Head of caudate nucleus (tissue), 42 donors: ENCODE measurements around the gene LSM12.
"Not testable (repeated sequence)": the region's sequence is repeated elsewhere in the genome, so short reads cannot be mapped to it uniquely, and the experiment has no call there.

Source experiments
- DNase-seq, 42 donors: peaks; one replicate each; pipeline versions ENCODE4 v3.0.0 to v3.0.0-alpha.2; 2020 to 2021; ENCODE audit warnings: mixed read lengths in 7 of 42
- intact Hi-C: fragments of 100-400 bp; cut with DNase I; formaldehyde crosslinking; loops from one replicate; pipeline ENCODE4 v1.15.0; 2022

Gene LSM12

GRCh38 chr17:44021227-44021626 is 45.2 kb downstream of the LSM12 start:
- intact Hi-C loops, DNase-seq: not testable (repeated sequence)

GRCh38 chr17:44014437-44015172 is 51.9 kb downstream of the LSM12 start, which contains the start of gene TMEM101:
Gene TMEM101 (minus strand): TSS chr17:44014963. CDS start chr17:44014952, 11 bp downstream.
- DNase-seq = peak; percentile 86 to 97 (median 93)
- intact Hi-C loops = loop anchor here (2.0 kb wide), 1 partner anchor 52 kb away; the partner anchor contains the start of gene LSM12

GRCh38 chr17:44014133-44014436 is 52.4 kb downstream of the LSM12 start:
- intact Hi-C loops = loop anchor here (2.0 kb wide), 1 partner anchor 53 kb away; the partner anchor contains the start of gene LSM12
- DNase-seq = no peak

DNA sequence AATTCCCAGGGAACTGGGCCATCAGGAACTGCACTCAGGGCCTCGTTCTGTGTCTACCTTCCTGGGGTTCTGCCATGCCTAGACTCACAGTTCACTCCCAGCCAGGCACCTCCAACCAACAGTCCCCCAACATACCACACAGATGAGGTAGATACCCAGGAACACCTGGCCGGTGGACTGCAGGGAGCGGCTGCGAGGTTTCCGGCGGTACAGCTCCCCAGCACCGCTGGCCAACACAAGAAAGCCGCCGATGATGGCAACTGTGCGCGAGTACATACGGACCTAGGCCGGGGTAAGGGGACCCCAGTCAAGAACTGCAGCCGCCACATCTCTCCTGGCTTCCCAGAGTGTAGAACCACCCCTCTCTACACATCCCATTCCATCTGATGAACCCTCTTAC is 53.6 kb downstream of the LSM12 start:
- intact Hi-C loops = no loop called here
- no peak for DNase-seq

- intact Hi-C loops = no loop called here
- no peak for DNase-seq
These were observed 54.1 kb downstream of the LSM12 start for GRCh38 chr17:44012391-44012790.

DNA sequence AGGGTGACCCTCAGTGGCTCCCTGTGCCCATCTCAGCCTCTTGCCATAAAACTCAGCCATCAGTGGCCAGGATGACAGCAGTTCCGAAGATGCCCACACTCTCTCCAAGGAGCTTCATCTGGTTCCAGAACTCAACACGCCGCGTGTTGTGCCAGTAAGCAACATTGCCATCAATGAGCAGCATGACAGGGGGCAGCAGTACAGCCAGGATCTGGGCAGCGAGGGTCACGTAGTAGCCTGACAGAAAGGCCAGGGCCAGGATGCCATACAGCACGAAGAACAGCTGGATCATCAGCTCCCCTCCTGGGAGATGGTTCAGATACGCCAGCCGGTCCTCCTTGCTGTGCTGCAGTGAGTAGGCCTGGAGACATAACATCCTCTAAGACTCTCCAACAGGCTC is 54.6 kb downstream of the LSM12 start:
- intact Hi-C loops = no loop called here
- no peak for DNase-seq

DNA sequence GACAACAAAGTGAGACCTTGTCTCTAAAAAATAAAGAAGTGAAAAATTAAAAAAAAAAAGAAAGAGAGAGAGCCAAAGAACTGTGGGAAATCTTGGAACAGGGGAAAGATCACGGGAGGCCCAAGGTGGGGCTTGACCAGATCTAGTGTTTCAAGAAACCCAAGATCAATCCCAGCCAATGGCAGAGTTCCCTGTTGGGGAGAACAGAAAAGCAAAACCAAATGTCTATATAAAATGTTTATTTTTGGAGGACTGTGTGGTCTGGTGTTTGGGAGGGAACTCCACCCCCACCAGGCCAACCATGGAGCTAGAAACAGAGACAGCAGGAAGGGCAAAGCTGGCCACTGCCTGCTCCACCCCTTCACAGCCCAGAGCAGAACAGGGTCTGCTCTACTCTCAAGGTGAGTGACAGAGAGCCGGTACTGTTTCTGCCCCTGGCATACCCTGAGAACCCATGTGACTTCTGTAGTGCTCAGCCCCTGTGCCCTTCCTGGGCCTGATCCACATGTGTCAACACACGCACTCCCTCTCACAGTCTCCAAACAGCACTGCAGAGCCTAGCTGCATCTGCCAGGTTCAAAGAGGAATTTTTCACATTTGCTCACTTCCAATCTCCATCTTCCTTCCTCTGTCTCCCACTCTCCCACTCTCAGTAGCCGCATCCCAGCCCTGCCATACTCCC is 55.4 kb downstream of the LSM12 start:
- intact Hi-C loops = no loop called here
- no peak for DNase-seq

- no peak for DNase-seq
- intact Hi-C loops = no loop called here
These were observed 58.1 kb downstream of the LSM12 start for GRCh38 chr17:44008205-44008909.

DNA sequence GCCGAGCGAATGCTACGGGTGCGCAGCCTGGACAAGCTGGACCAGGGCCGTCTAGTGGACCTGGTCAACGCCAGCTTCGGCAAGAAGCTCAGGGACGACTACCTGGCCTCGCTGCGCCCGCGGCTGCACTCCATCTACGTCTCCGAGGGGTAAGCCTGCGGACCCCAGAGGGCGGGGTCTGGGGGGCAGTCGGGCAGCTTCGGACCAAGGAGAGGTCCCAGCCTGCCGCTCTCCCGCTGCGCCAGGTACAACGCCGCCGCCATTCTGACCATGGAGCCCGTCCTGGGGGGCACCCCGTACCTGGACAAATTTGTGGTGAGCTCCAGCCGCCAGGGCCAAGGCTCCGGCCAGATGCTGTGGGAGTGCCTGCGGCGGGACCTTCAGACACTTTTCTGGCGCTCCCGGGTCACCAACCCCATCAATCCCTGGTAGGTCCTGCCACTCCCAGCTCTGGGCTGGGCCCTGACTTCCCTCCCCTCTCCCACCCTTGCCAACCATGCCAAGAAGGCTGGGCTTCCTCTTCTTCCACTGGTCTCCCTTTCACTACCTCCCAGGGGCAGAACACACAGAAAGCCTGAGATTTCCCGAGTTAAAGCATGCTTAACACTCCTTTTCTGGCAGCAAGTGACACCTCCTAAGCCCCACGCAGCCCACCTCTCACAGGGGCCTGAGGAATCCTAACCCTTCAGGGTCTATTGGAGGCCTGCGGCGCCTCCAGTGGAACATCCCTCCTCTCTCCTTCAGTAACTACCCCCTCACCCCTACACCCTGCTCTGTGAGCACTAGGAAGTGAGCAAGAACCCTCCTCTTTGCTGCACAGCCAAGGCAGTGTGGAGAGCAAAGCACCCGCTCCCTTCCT is 58.9 kb downstream of the LSM12 start:
- intact Hi-C loops = no loop called here

DNA sequence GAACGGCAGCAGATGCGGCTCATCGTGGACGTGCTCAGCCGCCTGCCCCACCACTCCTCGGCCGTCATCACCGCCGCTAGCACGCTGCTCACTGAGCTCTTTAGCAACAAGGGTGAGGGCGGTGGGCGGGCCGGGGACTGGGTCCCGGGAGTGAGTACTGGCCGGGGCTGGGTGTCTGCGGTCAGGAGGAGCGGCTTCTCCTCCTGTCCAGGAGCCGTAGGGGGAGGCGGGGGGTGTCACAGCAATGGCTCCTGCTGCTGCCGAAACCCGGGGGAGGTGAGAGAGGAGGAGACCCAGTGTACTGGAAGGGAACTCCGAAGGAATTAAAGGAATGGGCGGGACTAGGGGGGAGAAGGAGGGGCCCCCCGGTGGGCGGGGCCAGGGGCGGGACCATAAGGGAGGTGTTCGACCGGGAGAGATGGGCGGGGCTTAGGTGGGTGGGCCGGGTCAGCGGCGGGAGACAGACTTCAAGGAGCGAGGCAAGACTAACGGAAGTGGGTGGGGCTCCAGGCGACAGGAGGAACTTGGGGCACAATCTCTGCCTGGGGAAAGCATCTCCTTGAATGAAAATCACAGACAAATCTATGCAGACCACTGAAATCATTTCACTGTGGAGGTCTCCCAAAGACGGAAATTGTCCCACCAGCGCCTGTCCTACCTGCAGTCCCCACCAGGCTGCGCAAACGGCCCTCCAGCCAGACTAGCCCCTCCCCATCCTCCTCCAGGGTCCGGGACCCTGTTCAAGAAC is 59.7 kb downstream of the LSM12 start:
- intact Hi-C loops = no loop called here

More for the DNA sequence above, 58.9 kb downstream of the LSM12 start:
- no peak for DNase-seq

DNA sequence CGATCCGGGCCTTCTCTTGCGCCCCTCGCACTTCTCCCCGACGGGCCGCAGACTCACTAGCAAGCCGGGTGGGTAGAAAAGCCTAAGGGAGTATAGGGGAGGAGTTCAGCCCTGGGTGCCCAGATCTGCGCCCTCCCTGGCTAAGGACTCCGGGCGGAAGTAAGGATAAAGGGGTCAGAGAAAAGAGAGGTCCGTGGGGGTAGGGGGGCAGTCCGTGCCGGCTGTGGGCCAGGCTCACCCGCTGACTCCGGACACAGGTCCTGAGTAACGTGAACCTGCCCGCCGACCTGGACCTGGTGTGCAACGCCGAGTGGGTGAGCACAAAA is 60.2 kb downstream of the LSM12 start:
- no peak for DNase-seq
- intact Hi-C loops = no loop called here

More for the DNA sequence above, 59.7 kb downstream of the LSM12 start:
- peak; percentile 60 to 92 (median 80) for DNase-seq

- DNase-seq = no peak
- intact Hi-C loops = no loop called here
These were observed 60.8 kb downstream of the LSM12 start for GRCh38 chr17:44005527-44006271.

DNA sequence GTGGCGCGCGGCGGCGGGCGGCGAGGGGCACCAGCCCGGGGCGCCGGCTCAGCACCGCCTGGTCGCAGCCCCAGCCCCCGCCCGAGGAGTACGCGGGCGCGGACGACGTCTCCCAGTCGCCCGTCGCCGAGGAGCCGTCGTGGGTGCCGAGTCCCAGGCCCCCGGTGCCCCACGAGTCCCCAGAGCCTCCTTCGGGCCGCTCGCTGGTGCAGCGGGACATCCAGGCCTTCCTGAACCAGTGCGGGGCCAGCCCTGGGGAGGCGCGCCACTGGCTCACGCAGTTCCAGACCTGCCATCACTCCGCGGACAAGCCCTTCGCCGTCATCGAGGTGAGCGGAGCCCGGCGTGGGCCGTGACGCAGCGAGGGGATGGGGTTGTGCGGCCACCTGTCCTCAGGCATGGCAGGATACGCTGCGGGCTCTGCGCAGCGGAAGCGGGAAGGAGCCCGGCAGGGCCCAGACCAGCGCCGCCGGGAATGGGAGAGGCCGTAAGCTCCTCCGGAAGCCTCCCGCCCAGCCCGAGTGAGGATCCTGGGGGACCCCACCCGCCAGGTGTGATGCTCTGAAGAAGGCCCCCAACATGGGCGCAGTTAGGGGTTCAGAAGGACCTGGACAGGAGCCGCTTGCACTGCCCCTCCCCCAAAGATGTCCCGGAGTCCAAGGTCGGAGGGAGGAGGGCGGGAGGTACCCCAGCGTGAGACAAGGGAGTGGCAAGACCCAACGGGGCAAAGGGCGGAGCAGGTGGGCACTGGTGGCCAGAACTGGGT is 61.5 kb downstream of the LSM12 start:
- intact Hi-C loops = no loop called here
- no peak for DNase-seq

- no peak for DNase-seq
- intact Hi-C loops = no loop called here
These were observed 62.3 kb downstream of the LSM12 start, which contains the start of gene NAGS for GRCh38 chr17:44004077-44004760. Gene NAGS (plus strand): TSS chr17:44004622. CDS start chr17:44004664, 42 bp downstream.

GRCh38 chr17:44002141-44002848 is 64.2 kb downstream of the LSM12 start:
- no peak for DNase-seq
- intact Hi-C loops = no loop called here

GRCh38 chr17:44001461-44001920 is 65.0 kb downstream of the LSM12 start:
- DNase-seq = no peak
- intact Hi-C loops = no loop called here
